Gastrocnemius medialis (tissue), 4 donors: ENCODE results near the gene LPCAT3. TPM values are rescaled to one million over a fixed set of nuclear protein-coding genes. Genes with fewer than 3 reads are reported as not detected.

Experiments used
- ATAC-seq, 2 donors: fragments of 150-250 bp; one replicate each; pipeline ENCODE4 v1.9.1; 2016
- DNase-seq, 2 donors: peaks; one replicate each; pipeline ENCODE4 v3.0.0-alpha.2; 2019
- H3K27ac ChIP-seq, 4 donors: fragments of 200-600 bp; sonication (generic); 1 replicate in 1 of 4; 2 replicates in 3 of 4; pipeline ENCODE4 v1.5.1; 2016 to 2018; ENCODE audit warnings: mild to moderate bottlenecking in 2 of 4, moderate library complexity in 1 of 4
- H3K27me3 ChIP-seq, 3 donors: fragments of 200-600 bp; sonication (generic) in 2 of 3; 1 replicate in 1 of 3; 2 replicates in 2 of 3; pipeline versions ENCODE4 v1.5.1 to v1.6.0; 2016 to 2019; ENCODE audit warnings: mild to moderate bottlenecking in 1 of 3, moderate library complexity in 1 of 3
- H3K36me3 ChIP-seq, 2 donors: fragments of 200-600 bp; sonication (generic) in 1 of 2; one replicate each; pipeline ENCODE4 v1.5.1; 2017 to 2018
- H3K4me1 ChIP-seq, 2 donors: fragments of 200-600 bp; sonication (generic) in 1 of 2; one replicate each; pipeline ENCODE4 v1.5.1; 2016 to 2017; ENCODE audit warnings: mild to moderate bottlenecking in 2 of 2
- H3K4me3 ChIP-seq, 4 donors: fragments of 200-600 bp; sonication (generic) in 3 of 4; 1 replicate in 1 of 4; 2 replicates in 3 of 4; pipeline ENCODE4 v1.5.1; 2016 to 2019; ENCODE audit warnings: mild to moderate bottlenecking in 2 of 4
- H3K9me3 ChIP-seq, 3 donors: fragments of 200-600 bp; sonication (generic) in 2 of 3; 1 replicate in 1 of 3; 2 replicates in 2 of 3; pipeline ENCODE4 v1.5.1; 2016 to 2019
- CTCF ChIP-seq, 5 experiments: fragments of 450-650 bp in 3 of 5; fragments of 200-600 bp in 2 of 5; sonication (generic) in 2 of 5; IDR thresholded peaks in 4 of 5; conservative IDR thresholded peaks in 1 of 5; 1 replicate in 4 of 5; 2 replicates in 1 of 5; pipeline ENCODE4 v1.5.1; 2016 to 2019; ENCODE audit warnings: antibody characterized with exemption in 5 of 5, mild to moderate bottlenecking in 3 of 5, moderate library complexity in 3 of 5
- POLR2A ChIP-seq, 2 donors: fragments of 450-650 bp; IDR thresholded peaks; one replicate each; pipeline ENCODE4 v1.6.1; 2017; ENCODE audit warnings: antibody characterized with exemption in 2 of 2, mild to moderate bottlenecking in 2 of 2, moderate library complexity in 2 of 2
- in situ Hi-C, 4 donors: fragments of 200-750 bp; cut with MboI; loops; one replicate each; pipeline versions ENCODE4 v1.15.0 to v1.8.0; 2017; ENCODE audit warnings: low sequenced_read_pairs in 4 of 4
- intact Hi-C: fragments of 100-400 bp; cut with DNase I; formaldehyde crosslinking; loops from one replicate; pipeline ENCODE4 v1.15.1; 2023; ENCODE audit warnings: low total_unique reads
- total RNA-seq, 4 donors: library from RNA; depleted of rRNA; stranded (reverse); fragments of >200 nt; gene quantifications; one replicate each; pipeline versions ENCODE4 v1.1.0 to v1.2.3, GENCODE V29; 2016

Gene LPCAT3
- total RNA-seq, 4 donors from 2014 or later = 19.4 to 42.8 (median 36.7) TPM

DNA sequence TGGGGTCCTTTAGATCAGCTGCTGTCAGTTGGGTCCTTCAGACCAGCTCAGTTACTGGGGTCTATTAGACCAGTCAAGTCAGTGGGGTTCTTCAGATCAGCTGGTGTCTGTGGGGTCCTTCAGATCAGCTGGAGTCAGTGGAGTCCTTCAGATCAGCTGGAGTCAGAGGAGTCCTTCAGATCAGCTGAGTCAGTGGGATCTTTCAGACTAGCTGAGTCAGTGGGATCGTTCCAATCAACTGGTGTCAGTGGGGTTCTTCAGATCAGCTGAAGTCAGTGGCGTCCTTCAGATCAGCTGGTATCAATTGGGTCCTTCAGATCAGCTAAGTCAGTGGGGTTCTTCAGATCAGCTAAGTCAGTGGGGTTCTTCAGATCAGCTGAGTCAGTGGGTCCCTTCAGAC, 14.7 kb upstream of the LPCAT3 start:
- intact Hi-C loops (no loop called here), in situ Hi-C loops (no loop called here)
- H3K27me3 ChIP-seq = no peaks in the 10 kb centered on the region
- DNase-seq = no peak
- TF ChIP-seq POLR2A (IDR thresholded peaks at IDR 0.05) (no peak), CTCF (IDR thresholded peaks at IDR 0.05 in 4 of 5, conservative IDR thresholded peaks at IDR 0.05 in 1 of 5) (no peak)
- H3K4me1 ChIP-seq = no peaks in the 10 kb centered on the region
- no peak overlapping the region for H3K4me3 ChIP-seq
- no peaks in the 10 kb centered on the region for H3K36me3 ChIP-seq
- ATAC-seq = no peak
- no peak overlapping the region for H3K27ac ChIP-seq
- H3K9me3 ChIP-seq = no peaks in the 10 kb centered on the region

DNA sequence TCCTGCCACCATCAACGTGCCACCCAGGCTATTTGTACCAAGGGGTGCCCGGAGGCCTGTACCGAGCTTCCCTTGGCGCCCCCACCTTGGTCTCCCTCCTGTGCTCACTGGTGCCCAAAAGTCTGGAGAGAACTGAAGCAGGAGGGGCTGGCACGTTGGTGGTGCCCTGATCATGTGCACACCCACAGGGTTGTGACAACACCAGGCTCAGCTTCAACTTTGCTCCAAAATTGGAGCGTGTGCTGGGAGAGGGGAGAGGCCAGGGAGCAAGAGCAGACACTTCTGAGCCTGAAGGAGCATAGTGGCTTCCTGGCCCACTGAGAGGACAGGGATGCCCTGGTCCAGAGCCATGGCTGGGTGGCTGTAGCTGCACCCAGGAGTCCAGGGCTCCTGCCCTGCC, 13.0 kb upstream of the LPCAT3 start:
- no peak overlapping the region for H3K4me3 ChIP-seq
- H3K4me1 ChIP-seq = no peaks in the 10 kb centered on the region
- no peaks in the 10 kb centered on the region for H3K27me3 ChIP-seq
- TF ChIP-seq CTCF (IDR thresholded peaks at IDR 0.05 in 4 of 5, conservative IDR thresholded peaks at IDR 0.05 in 1 of 5) (no peak), POLR2A (IDR thresholded peaks at IDR 0.05) (no peak)
- H3K27ac ChIP-seq = no peak overlapping the region
- no peak for DNase-seq
- intact Hi-C loops (no loop called here), in situ Hi-C loops (no loop called here)
- ATAC-seq = no peak
- H3K36me3 ChIP-seq = no peaks in the 10 kb centered on the region
- H3K9me3 ChIP-seq = no peaks in the 10 kb centered on the region

GRCh38 chr12:7026854-7027253, 8.6 kb upstream of the LPCAT3 start:
- Histone ChIP-seq H3K36me3 (no peaks in the 10 kb centered on the region), H3K27me3 (no peaks in the 10 kb centered on the region), H3K27ac (no peak overlapping the region), H3K4me3 (no peak overlapping the region), H3K9me3 (no peaks in the 10 kb centered on the region), H3K4me1 (no peaks in the 10 kb centered on the region)
- ATAC-seq = no peak
- DNase-seq = no peak
- in situ Hi-C loops = no loop called here
- intact Hi-C loops = no loop called here
- TF ChIP-seq POLR2A (IDR thresholded peaks at IDR 0.05) (no peak), CTCF (IDR thresholded peaks at IDR 0.05 in 4 of 5, conservative IDR thresholded peaks at IDR 0.05 in 1 of 5) (no peak)

DNA sequence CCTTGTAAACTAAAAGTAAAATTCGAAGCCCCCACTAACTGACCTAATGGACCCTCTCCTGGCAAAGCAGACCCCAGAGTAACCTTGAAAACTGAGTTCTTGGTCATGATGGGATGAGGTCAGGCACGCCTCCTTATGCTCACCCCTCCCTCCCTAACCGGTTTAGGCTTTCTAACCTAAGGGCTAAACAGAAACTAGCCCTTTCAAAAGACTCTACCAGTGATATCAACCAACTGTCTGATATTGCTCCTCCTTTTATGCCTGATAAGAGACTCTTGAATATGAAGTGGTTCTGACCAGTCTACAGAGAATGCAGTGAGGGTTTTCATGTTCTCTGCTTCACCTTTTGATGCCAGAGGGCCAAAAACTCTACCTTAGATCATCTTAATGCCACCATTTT, 4.8 kb upstream of the LPCAT3 start:
- Histone ChIP-seq H3K4me1 (peaks cover 0 to 5% of the 10 kb centered on the region in 2 donors), H3K4me3 (no peak overlapping the region), H3K27me3 (no peaks in the 10 kb centered on the region), H3K36me3 (no peaks in the 10 kb centered on the region), H3K27ac (no peak overlapping the region), H3K9me3 (no peaks in the 10 kb centered on the region)
- in situ Hi-C loops = no loop called here
- DNase-seq = no peak
- ATAC-seq = no peak
- intact Hi-C loops = no loop called here
- TF ChIP-seq POLR2A (IDR thresholded peaks at IDR 0.05) (no peak), CTCF (IDR thresholded peaks at IDR 0.05 in 4 of 5, conservative IDR thresholded peaks at IDR 0.05 in 1 of 5) (no peak)

DNA sequence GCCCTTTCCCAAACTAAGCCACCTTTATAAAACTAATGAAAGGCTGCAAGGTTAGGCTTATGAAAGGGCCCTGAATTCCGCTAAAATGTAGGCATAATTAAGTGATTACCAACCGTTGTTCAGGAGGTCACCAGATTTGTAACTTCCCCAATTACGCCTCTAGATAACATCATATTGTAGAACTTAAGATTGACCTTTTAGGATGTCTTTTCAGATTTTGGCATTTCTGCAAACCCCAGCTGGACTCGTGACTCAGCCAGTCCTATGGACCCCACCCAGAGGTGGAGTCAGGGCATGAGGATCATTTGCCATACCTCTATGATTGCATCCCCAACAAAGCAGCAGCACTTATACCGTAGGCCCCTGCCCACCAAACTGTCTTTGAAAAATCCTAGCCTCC, 3.7 kb upstream of the LPCAT3 start:
- Histone ChIP-seq H3K4me3 (no peak overlapping the region), H3K27ac (no peak overlapping the region), H3K27me3 (no peaks in the 10 kb centered on the region), H3K9me3 (no peaks in the 10 kb centered on the region), H3K36me3 (no peaks in the 10 kb centered on the region), H3K4me1 (peaks cover 3 to 14% of the 10 kb centered on the region in 2 donors)
- TF ChIP-seq POLR2A (IDR thresholded peaks at IDR 0.05) = no peak
- TF ChIP-seq CTCF (IDR thresholded peaks at IDR 0.05 in 4 of 5, conservative IDR thresholded peaks at IDR 0.05 in 1 of 5) = no peak
- DNase-seq = no peak
- in situ Hi-C loops = no loop called here
- ATAC-seq = no peak
- intact Hi-C loops = no loop called here
